Fibroblast of pulmonary artery (primary cell): ENCODE results near the gene RAX2.

Source experiments
- DNase-seq: peaks from one replicate; pipeline ENCODE4 v3.0.0-alpha.2; 2010; ENCODE audit warnings: low read depth
- H3K4me3 ChIP-seq: replicated peaks from 2 replicates; pipeline ENCODE4 v1.5.1; 2011; ENCODE audit warnings: low read depth, mild to moderate bottlenecking, control low read depth, low read length, moderate library complexity
- CTCF ChIP-seq: IDR thresholded peaks from 2 replicates; pipeline ENCODE4 v1.5.1; 2011; ENCODE audit warnings: mild to moderate bottlenecking, control low read depth, low read length, inconsistent platforms; ENCODE audit errors: missing control alignments

Gene RAX2

DNA sequence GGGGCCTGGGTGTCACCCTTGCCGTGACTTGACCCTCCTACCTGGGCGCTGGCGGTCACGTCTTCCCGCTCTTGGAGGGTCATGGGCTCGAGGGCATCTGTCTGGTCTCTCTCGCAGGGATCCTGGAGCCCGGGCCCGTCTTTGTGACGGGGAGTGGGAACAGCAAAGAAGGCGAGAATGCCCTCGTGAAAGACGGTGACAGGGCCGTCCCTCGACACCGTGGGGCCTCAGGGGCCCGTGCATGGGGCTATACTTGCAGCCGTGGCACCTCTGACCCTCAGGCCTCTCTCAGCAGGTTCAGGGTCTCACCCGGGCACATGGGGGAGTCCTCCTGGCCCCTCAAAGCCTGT lies 35.1 kb upstream of the RAX2 start:
- no peak overlapping the region for H3K4me3 ChIP-seq
- no peak for TF ChIP-seq CTCF
- DNase-seq, result no peak

DNA sequence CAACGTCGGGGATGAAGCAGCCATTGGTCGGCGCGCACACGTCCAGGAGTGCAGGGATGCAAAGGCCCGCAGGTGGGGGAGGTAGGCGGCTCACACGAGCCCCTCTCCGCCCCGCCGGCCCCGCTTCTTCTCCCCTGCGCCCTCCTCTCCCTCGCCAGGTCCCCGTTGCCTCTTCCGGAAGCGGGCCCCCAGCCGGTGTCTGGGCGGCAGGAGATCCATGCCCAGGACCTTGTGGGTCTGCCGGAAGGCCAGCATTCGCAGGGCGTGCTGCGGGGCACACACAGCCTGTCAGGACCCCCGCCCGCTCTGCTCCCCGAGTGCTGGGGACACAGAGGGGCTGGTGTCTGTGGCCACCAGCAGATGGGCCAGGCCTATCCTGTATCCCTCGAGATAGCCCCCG lies 33.8 kb upstream of the RAX2 start:
- no peak overlapping the region for H3K4me3 ChIP-seq
- no peak for DNase-seq
- TF ChIP-seq CTCF, result no peak

DNA sequence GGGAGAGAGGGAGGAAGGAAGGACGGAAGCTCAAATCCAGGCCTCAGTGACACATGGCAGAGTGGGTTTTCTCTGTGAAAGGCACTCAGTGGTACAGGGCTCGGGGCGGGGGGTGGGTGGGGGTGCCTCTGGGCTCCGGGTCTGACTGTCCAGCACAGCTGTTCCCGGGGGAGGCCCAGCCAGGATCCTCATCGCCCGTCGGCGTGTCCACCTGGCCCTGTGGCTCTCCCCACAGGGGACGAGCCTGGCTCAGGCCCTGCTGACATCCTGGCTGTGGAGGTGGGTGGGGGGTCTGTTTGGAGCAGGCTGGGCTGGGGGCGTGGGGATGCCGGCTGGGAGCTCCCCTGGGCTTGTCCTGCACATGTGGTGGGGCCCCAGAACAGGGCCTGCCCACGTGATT lies 32.4 kb upstream of the RAX2 start:
- DNase-seq, result no peak

DNA sequence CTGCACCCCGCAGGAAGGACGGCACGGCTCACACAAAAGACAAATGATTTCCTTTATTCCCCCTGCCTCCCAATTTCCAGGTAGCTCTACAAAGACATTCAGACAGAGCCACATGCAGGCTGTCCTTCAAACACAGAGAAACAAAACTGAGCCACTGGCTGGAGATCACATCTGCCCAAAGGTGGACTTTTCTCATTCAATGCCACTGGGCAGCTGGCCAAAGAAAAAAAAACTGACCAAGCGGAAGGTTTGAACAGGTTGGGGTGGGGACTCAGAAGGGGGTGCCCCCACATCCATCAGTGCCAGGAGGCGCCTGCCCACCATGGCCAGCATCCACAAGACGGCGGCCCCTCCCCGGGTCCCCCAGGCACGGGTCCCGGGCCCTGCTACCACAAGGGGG lies 32.0 kb upstream of the RAX2 start:
- H3K4me3 ChIP-seq, result no peak overlapping the region
- no peak for TF ChIP-seq CTCF
- no peak for DNase-seq

More for the DNA sequence above, 32.4 kb upstream of the RAX2 start:
- H3K4me3 ChIP-seq, result no peak overlapping the region
- no peak for TF ChIP-seq CTCF

- no peak overlapping the region for H3K4me3 ChIP-seq
- no peak for TF ChIP-seq CTCF
- no peak for DNase-seq
Observed at GRCh38 chr19:3803114-3803888, 31.3 kb upstream of the RAX2 start.

DNA sequence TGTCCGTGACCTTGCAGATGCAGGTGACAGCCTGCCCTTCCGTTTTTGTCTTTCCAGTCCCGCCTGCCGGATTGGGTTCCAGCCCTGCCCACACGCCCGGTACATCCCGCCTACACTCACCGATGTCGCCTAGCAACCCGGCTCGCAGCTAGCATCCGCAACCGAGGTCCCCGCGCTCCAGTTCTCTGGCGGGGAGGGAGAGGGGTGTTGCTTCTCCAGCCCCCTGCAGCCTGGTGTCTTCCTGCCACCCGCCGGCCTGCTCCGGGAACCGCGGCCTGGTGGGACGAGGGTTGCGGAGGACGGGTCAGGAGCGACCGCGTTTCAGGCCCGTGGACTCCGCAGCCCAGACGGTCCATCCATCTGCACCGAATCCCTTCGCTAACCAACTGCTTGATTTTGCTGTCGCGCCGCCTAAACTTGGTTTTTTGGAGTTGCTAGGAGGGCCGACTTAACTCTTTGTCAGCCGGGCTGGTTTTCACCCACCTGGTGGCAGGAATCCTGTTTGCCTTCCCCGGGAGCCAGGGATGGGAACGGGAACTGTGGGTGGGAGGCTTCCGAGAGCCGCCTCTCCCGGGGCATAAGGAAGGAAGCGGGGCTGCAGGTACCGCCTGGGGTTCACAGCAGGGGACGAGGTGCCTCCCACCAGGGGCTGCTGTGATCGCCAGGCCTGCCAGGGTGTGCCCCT lies 29.5 kb upstream of the RAX2 start:
- peak; percentile 26 for TF ChIP-seq CTCF
- no peak overlapping the region for H3K4me3 ChIP-seq
- no peak for DNase-seq
